HEK293 (cell line): Measurements from ENCODE around the gene CHMP4A.
A peak's percentile ranks its signal among the peaks of the same experiment; 100 is the strongest.

Experiments used
- GLIS1 ChIP-seq: fragments of 450-650 bp; formaldehyde crosslinking; IDR thresholded peaks from 2 replicates; pipeline ENCODE4 v1.5.1; 2016; ENCODE audit warnings: missing biosample characterization, missing genetic modification characterization
- HOXD13 ChIP-seq: sonication (generic); formaldehyde crosslinking; IDR thresholded peaks from 2 replicates; pipeline ENCODE4 v1.8.0; 2022; ENCODE audit warnings: missing genetic modification reagents, borderline replicate concordance
- IKZF3 ChIP-seq: fragments of 450-650 bp; IDR thresholded peaks from 2 replicates; pipeline ENCODE4 v1.5.0; 2018; ENCODE audit warnings: missing biosample characterization, mild to moderate bottlenecking, missing genetic modification characterization, moderate library complexity
- KLF1 ChIP-seq: fragments of 450-650 bp; formaldehyde crosslinking; IDR thresholded peaks from 2 replicates; pipeline ENCODE4 v1.5.1; 2016; ENCODE audit warnings: missing biosample characterization, missing genetic modification characterization
- KLF7 ChIP-seq: fragments of 450-650 bp; formaldehyde crosslinking; IDR thresholded peaks from 2 replicates; pipeline ENCODE4 v1.5.1; 2016; ENCODE audit warnings: missing biosample characterization, missing genetic modification characterization, borderline replicate concordance
- PRDM2 ChIP-seq: fragments of 450-650 bp; formaldehyde crosslinking; IDR thresholded peaks from 2 replicates; pipeline ENCODE4 v1.5.1; 2016; ENCODE audit warnings: missing biosample characterization, missing genetic modification characterization, borderline replicate concordance
- TSHZ1 ChIP-seq: fragments of 450-650 bp; formaldehyde crosslinking; IDR thresholded peaks from 2 replicates; pipeline ENCODE4 v1.5.1; 2016; ENCODE audit warnings: missing biosample characterization, missing genetic modification characterization, borderline replicate concordance
- YY2 ChIP-seq: fragments of 450-650 bp; formaldehyde crosslinking; IDR thresholded peaks from 2 replicates; pipeline ENCODE4 v1.5.1; 2016; ENCODE audit warnings: missing biosample characterization, missing genetic modification characterization
- ZBTB17 ChIP-seq: fragments of 450-650 bp; formaldehyde crosslinking; IDR thresholded peaks from 2 replicates; pipeline ENCODE4 v1.5.1; 2016; ENCODE audit warnings: missing biosample characterization, missing genetic modification characterization
- ZEB2 ChIP-seq: fragments of 450-650 bp; formaldehyde crosslinking; IDR thresholded peaks from 2 replicates; pipeline ENCODE4 v1.5.1; 2016; ENCODE audit warnings: missing biosample characterization, missing genetic modification characterization
- ZFHX2 ChIP-seq: fragments of 450-650 bp; formaldehyde crosslinking; conservative IDR thresholded peaks from 2 replicates; pipeline ENCODE4 v1.5.1; 2016; ENCODE audit warnings: missing biosample characterization, missing genetic modification characterization
- ZIC2 ChIP-seq: fragments of 450-650 bp; formaldehyde crosslinking; IDR thresholded peaks from 2 replicates; pipeline ENCODE4 v1.5.1; 2016; ENCODE audit warnings: missing biosample characterization, missing genetic modification characterization
- ZNF132 ChIP-seq: fragments of 450-650 bp; formaldehyde crosslinking; IDR thresholded peaks from 2 replicates; pipeline ENCODE4 v1.5.1; 2017; ENCODE audit warnings: missing biosample characterization, missing genetic modification characterization, borderline replicate concordance
- ZNF140 ChIP-seq: fragments of 450-650 bp; formaldehyde crosslinking; IDR thresholded peaks from 2 replicates; pipeline ENCODE4 v1.5.1; 2016; ENCODE audit warnings: missing biosample characterization, missing genetic modification characterization
- ZNF239 ChIP-seq: fragments of 450-650 bp; formaldehyde crosslinking; IDR thresholded peaks from 2 replicates; pipeline ENCODE4 v1.5.1; 2016; ENCODE audit warnings: missing biosample characterization, missing genetic modification characterization
- ZNF24 ChIP-seq: fragments of 450-650 bp; formaldehyde crosslinking; IDR thresholded peaks from 2 replicates; pipeline ENCODE4 v1.5.1; 2016; ENCODE audit warnings: missing biosample characterization, missing genetic modification characterization
- ZNF280D ChIP-seq: fragments of 450-650 bp; formaldehyde crosslinking; IDR thresholded peaks from 2 replicates; pipeline ENCODE4 v1.5.1; 2016; ENCODE audit warnings: missing biosample characterization, missing genetic modification characterization
- ZNF362 ChIP-seq: fragments of 450-650 bp; formaldehyde crosslinking; IDR thresholded peaks from 2 replicates; pipeline ENCODE4 v1.5.1; 2016; ENCODE audit warnings: missing biosample characterization, missing genetic modification characterization
- ZNF394 ChIP-seq: fragments of 450-650 bp; formaldehyde crosslinking; IDR thresholded peaks from 2 replicates; pipeline ENCODE4 v1.5.1; 2016; ENCODE audit warnings: missing biosample characterization, missing genetic modification characterization, mild to moderate bottlenecking, moderate library complexity, borderline replicate concordance
- ZNF398 ChIP-seq: fragments of 450-650 bp; formaldehyde crosslinking; IDR thresholded peaks from 2 replicates; pipeline ENCODE4 v1.5.1; 2017; ENCODE audit warnings: missing biosample characterization, missing genetic modification characterization
- ZNF530 ChIP-seq: fragments of 450-650 bp; formaldehyde crosslinking; IDR thresholded peaks from 2 replicates; pipeline ENCODE4 v1.5.1; 2016; ENCODE audit warnings: low read depth, missing biosample characterization, missing genetic modification characterization
- ZNF843 ChIP-seq: fragments of 450-650 bp; formaldehyde crosslinking; IDR thresholded peaks from 2 replicates; pipeline ENCODE4 v1.5.1; 2016; ENCODE audit warnings: missing biosample characterization, missing genetic modification characterization
- ZSCAN23 ChIP-seq: fragments of 450-650 bp; formaldehyde crosslinking; IDR thresholded peaks from 2 replicates; pipeline ENCODE4 v1.5.1; 2016; ENCODE audit warnings: missing biosample characterization, missing genetic modification characterization

CHMP4A gene

GRCh38 chr14:24188251-24189058, 24.8 kb downstream of the CHMP4A start, which contains the start of gene IPO4 (continued):
- 0 out of 2 replicates have a peak, but pooled peaks have one; percentile 37 for TF ChIP-seq ZNF239
- TF ChIP-seq ZEB2 (tag by site-specific recombination): peak; percentile 79
- TF ChIP-seq ZNF394: peak; percentile 77; the same call in 1 of the 2 replicates
- TF ChIP-seq KLF1 (tag by site-specific recombination): peak; percentile 94
- peak; percentile 98 for TF ChIP-seq KLF7 (tag by site-specific recombination)
- peak; percentile 84 for TF ChIP-seq TSHZ1
- peak; percentile 51; the same call in 1 of the 2 replicates for TF ChIP-seq ZFHX2 (tag by site-specific recombination)
- TF ChIP-seq YY2: 0 out of 2 replicates have a peak, but pooled peaks have one; percentile 60
- peak; percentile 70 for TF ChIP-seq ZNF843 (tag by site-specific recombination)
- TF ChIP-seq ZBTB17 (tag by site-specific recombination): peak; percentile 91
- TF ChIP-seq ZNF24: peak; percentile 93
- TF ChIP-seq IKZF3 (tag by site-specific recombination): 0 out of 2 replicates have a peak, but pooled peaks have one; percentile 33
- no peak for TF ChIP-seq ZNF530 (tag by site-specific recombination)
- no peak for TF ChIP-seq ZNF398 (tag by site-specific recombination)
- no peak for TF ChIP-seq ZNF280D (tag by site-specific recombination)
- TF ChIP-seq PRDM2 (tag by site-specific recombination): no peak
- no peak for TF ChIP-seq ZNF362 (tag by site-specific recombination)
- no peak for TF ChIP-seq ZNF140 (tag by site-specific recombination)
- TF ChIP-seq ZIC2 (tag by site-specific recombination): peak; percentile 79
- TF ChIP-seq ZNF132 (tag by site-specific recombination): no peak
- 0 out of 2 replicates have a peak, but pooled peaks have one; percentile 38 for TF ChIP-seq GLIS1 (tag by site-specific recombination)
- TF ChIP-seq ZSCAN23 (tag by site-specific recombination): peak; percentile 96; the same call in 1 of the 2 replicates
- TF ChIP-seq HOXD13 (CRISPR knock-in tag): 0 out of 2 replicates have a peak, but pooled peaks have one; percentile 43
